SK-N-SH (cell line): ENCODE data around the gene COMMD8. TPM values are rescaled to one million over a fixed set of nuclear protein-coding genes. Genes with fewer than 3 reads are reported as not detected.

Experiments used
- CTCF ChIA-PET: fragments of 300-600, 350-600 bp; formaldehyde crosslinking; extraction: SDS; loops from one replicate; lab custom pipeline; 2021; lab: Yijun Ruan, JAX
- POLR2A ChIA-PET: fragments of 350-600 bp; sonication (Branson Sonifier 250); formaldehyde crosslinking; extraction: SDS; loops from one replicate; lab custom pipeline; 2020; ENCODE audit warnings: antibody characterized with exemption, inconsistent platforms; lab: Yijun Ruan, JAX
- DNase-seq: peaks from one replicate; pipeline ENCODE4 v3.0.0; 2012
- H2AFZ ChIP-seq: fragments of 200-600 bp; sonication (generic); 2 replicates; pipeline ENCODE4 v1.8.1; 2016; ENCODE audit warnings: antibody characterized with exemption, mild to moderate bottlenecking, low read depth
- H3F3A ChIP-seq: fragments of 200-600 bp; sonication (generic); replicated peaks from 2 replicates; pipeline ENCODE3; 2016; ENCODE audit warnings: antibody characterized with exemption, mild to moderate bottlenecking; ENCODE audit not compliant: insufficient read depth
- H3K27ac ChIP-seq, 2 experiments: fragments of 200-500 bp in 1 of 2; fragments of 200-600 bp in 1 of 2; sonication (Bioruptor generic) in 1 of 2; sonication (generic), shearing (Covaris generic) in 1 of 2; 2 replicates each; pipeline versions ENCODE4 v1.5.1 to v1.6.1; 2014 to 2016; ENCODE audit warnings: low read depth in 2 of 2, inconsistent platforms in 1 of 2, low read length in 1 of 2, mild to moderate bottlenecking in 1 of 2, mixed read lengths in 1 of 2
- H3K27me3 ChIP-seq: fragments of 200-600 bp; sonication (generic), shearing (Covaris generic); 2 replicates; pipeline ENCODE4 v1.6.1; 2016; ENCODE audit warnings: mixed run types; ENCODE audit not compliant: insufficient read depth
- H3K36me3 ChIP-seq, 2 experiments: fragments of 200-500 bp in 1 of 2; fragments of 200-600 bp in 1 of 2; sonication (Bioruptor generic) in 1 of 2; sonication (generic) in 1 of 2; replicated peaks in 1 of 2; 2 replicates each; pipeline versions ENCODE3 to v1.5.1; 2014 to 2016; ENCODE audit warnings: low read length in 1 of 2, mild to moderate bottlenecking in 1 of 2; ENCODE audit not compliant: insufficient read depth in 2 of 2, control insufficient read depth in 1 of 2
- H3K4me1 ChIP-seq, 2 experiments: fragments of 200-500 bp in 1 of 2; fragments of 200-600 bp in 1 of 2; sonication (Bioruptor generic) in 1 of 2; sonication (generic), shearing (Covaris generic) in 1 of 2; 2 replicates each; pipeline versions ENCODE4 v1.5.1 to v1.6.1; 2014 to 2016; ENCODE audit warnings: low read depth in 1 of 2, low read length in 1 of 2, mixed run types in 1 of 2; ENCODE audit not compliant: insufficient read depth in 2 of 2, control insufficient read depth in 1 of 2
- H3K4me2 ChIP-seq: fragments of 200-600 bp; sonication (generic), shearing (Covaris generic); 2 replicates; pipeline ENCODE4 v1.6.1; 2017; ENCODE audit warnings: mixed run types
- H3K4me3 ChIP-seq, 2 experiments: fragments of 200-500 bp in 1 of 2; fragments of 200-600 bp in 1 of 2; sonication (Bioruptor generic) in 1 of 2; sonication (generic), shearing (Covaris generic) in 1 of 2; 2 replicates each; pipeline versions ENCODE4 v1.5.1 to v1.8.1; 2014 to 2016; ENCODE audit warnings: low read depth in 2 of 2, inconsistent platforms in 1 of 2, low read length in 1 of 2, mild to moderate bottlenecking in 1 of 2, mixed read lengths in 1 of 2, moderate library complexity in 1 of 2
- H3K79me2 ChIP-seq: fragments of 200-600 bp; sonication (generic); 2 replicates; pipeline ENCODE4 v1.8.1; 2017; ENCODE audit warnings: mild to moderate bottlenecking; ENCODE audit not compliant: insufficient read depth
- H3K9ac ChIP-seq: fragments of 200-600 bp; sonication (generic); 2 replicates; pipeline ENCODE4 v1.6.1; 2017; ENCODE audit warnings: mixed run types
- H3K9me2 ChIP-seq: fragments of 200-600 bp; sonication (generic); 2 replicates; pipeline ENCODE4 v1.6.1; 2017; ENCODE audit warnings: mixed run types
- H3K9me3 ChIP-seq: fragments of 200-600 bp; sonication (generic); 2 replicates; pipeline ENCODE4 v1.6.1; 2017; ENCODE audit warnings: mixed run types, mild to moderate bottlenecking, moderate library complexity
- H4K20me1 ChIP-seq: fragments of 200-600 bp; sonication (generic); 2 replicates; pipeline ENCODE4 v1.6.1; 2017; ENCODE audit warnings: mild to moderate bottlenecking, mixed run types; ENCODE audit not compliant: insufficient read depth
- CHD2 ChIP-seq: fragments of 150-350 bp; IDR thresholded peaks from 2 replicates; pipeline ENCODE4 v1.6.1; 2018; ENCODE audit warnings: low read length; ENCODE audit not compliant: partially characterized antibody
- ELF1 ChIP-seq: IDR thresholded peaks from 2 replicates; pipeline ENCODE4 v1.4.0; 2012
- EP300 ChIP-seq, 2 experiments: IDR thresholded peaks; 2 replicates each; pipeline versions ENCODE4 v1.4.0 to v1.6.1; 2012; ENCODE audit warnings: borderline replicate concordance in 1 of 2, low read depth in 1 of 2, low read length in 1 of 2
- FOSL2 ChIP-seq: IDR thresholded peaks from 2 replicates; pipeline ENCODE4 v1.4.0; 2012; ENCODE audit warnings: low read depth, mild to moderate bottlenecking, moderate library complexity, borderline replicate concordance
- GABPA ChIP-seq: IDR thresholded peaks from 2 replicates; pipeline ENCODE4 v1.4.0; 2012; ENCODE audit warnings: low read depth, mild to moderate bottlenecking
- JUND ChIP-seq: IDR thresholded peaks from 2 replicates; pipeline ENCODE4 v1.4.0; 2012
- MAX ChIP-seq: IDR thresholded peaks from 2 replicates; pipeline ENCODE4 v1.4.0; 2012; ENCODE audit warnings: low read depth
- MEF2A ChIP-seq: IDR thresholded peaks from 2 replicates; pipeline ENCODE4 v1.4.0; 2012; ENCODE audit warnings: low read depth, borderline replicate concordance
- MXI1 ChIP-seq: IDR thresholded peaks from 2 replicates; pipeline ENCODE4 v1.6.1; 2012; ENCODE audit warnings: mild to moderate bottlenecking, low read depth, low read length, improper control_type of control experiment
- NRF1 ChIP-seq: IDR thresholded peaks from 2 replicates; pipeline ENCODE4 v1.6.1; 2012; ENCODE audit warnings: low read depth, mild to moderate bottlenecking, low read length
- POLR2AphosphoS5 ChIP-seq: IDR thresholded peaks from 2 replicates; pipeline ENCODE4 v1.6.1; 2012; ENCODE audit warnings: low read depth, low read length
- REST ChIP-seq: IDR thresholded peaks from 2 replicates; pipeline ENCODE4 v1.6.1; 2012; ENCODE audit warnings: mild to moderate bottlenecking, low read depth, low read length, moderate library complexity
- RXRA ChIP-seq: IDR thresholded peaks from 2 replicates; pipeline ENCODE4 v1.4.0; 2012; ENCODE audit warnings: low read depth, mild to moderate bottlenecking, borderline replicate concordance
- SIN3A ChIP-seq: IDR thresholded peaks from 2 replicates; pipeline ENCODE4 v1.6.1; 2012; ENCODE audit warnings: low read depth, mild to moderate bottlenecking, low read length, moderate library complexity, borderline replicate concordance
- YY1 ChIP-seq: IDR thresholded peaks from 2 replicates; pipeline ENCODE4 v1.4.0; 2012; ENCODE audit warnings: low read depth, mild to moderate bottlenecking
- polyA plus RNA-seq, 3 experiments: library from polyadenylated mRNA; depleted of rRNA; stranded (reverse); fragments of >200 nt; gene quantifications; 2 replicates each; pipeline ENCODE4 v1.2.3, GENCODE V29; 2012
- TF ChIP-seq, protein P1 (sequence below): IDR thresholded peaks from 2 replicates; pipeline ENCODE4 v1.4.0; 2012; ENCODE audit warnings: low read depth, borderline replicate concordance
- TF ChIP-seq, protein P2 (sequence below): IDR thresholded peaks from 2 replicates; pipeline ENCODE4; 2012
- TF ChIP-seq, protein P3 (sequence below): IDR thresholded peaks from 2 replicates; pipeline ENCODE4 v1.4.0; 2012; ENCODE audit warnings: low read depth, borderline replicate concordance

COMMD8 gene
- polyA plus RNA-seq, 1 of the 3 experiments (the other 2 are of a cell fraction) = 7.0 TPM

GRCh38 chr4:47434931-47435330 is 28.6 kb downstream of the COMMD8 start:
- Histone ChIP-seq H3K27ac (no peak overlapping the region), H3K4me3 (no peak overlapping the region), H3K4me2 (no peak overlapping the region), H2AFZ (no peak overlapping the region), H3K4me1 (no peaks in the 10 kb centered on the region), H3K9ac (no peak overlapping the region), H3K79me2 (no peaks in the 10 kb centered on the region), H3K9me3 (no peaks in the 10 kb centered on the region), H3K9me2 (no peaks in the 10 kb centered on the region), H3K36me3 (no peaks in the 10 kb centered on the region), H3K27me3 (no peaks in the 10 kb centered on the region), H4K20me1 (no peaks in the 10 kb centered on the region), H3F3A (no peaks in the 10 kb centered on the region)
- TF ChIP-seq POLR2AphosphoS5 (no peak), JUND (no peak), ELF1 (no peak), REST (no peak), RXRA (no peak), EP300 (IDR thresholded peaks at IDR 0.05; ENCODE audit: borderline replicate concordance in 1 of 2, low read depth in 1 of 2, low read length in 1 of 2) (no peak), YY1 (no peak), FOSL2 (no peak), NRF1 (no peak), MAX (no peak), CHD2 (no peak), MXI1 (no peak), GABPA (no peak), SIN3A (no peak), MEF2A (no peak)
- TF ChIP-seq, protein P1, sequence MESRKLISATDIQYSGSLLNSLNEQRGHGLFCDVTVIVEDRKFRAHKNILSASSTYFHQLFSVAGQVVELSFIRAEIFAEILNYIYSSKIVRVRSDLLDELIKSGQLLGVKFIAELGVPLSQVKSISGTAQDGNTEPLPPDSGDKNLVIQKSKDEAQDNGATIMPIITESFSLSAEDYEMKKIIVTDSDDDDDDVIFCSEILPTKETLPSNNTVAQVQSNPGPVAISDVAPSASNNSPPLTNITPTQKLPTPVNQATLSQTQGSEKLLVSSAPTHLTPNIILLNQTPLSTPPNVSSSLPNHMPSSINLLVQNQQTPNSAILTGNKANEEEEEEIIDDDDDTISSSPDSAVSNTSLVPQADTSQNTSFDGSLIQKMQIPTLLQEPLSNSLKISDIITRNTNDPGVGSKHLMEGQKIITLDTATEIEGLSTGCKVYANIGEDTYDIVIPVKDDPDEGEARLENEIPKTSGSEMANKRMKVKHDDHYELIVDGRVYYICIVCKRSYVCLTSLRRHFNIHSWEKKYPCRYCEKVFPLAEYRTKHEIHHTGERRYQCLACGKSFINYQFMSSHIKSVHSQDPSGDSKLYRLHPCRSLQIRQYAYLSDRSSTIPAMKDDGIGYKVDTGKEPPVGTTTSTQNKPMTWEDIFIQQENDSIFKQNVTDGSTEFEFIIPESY = no peak
- TF ChIP-seq, protein P2, sequence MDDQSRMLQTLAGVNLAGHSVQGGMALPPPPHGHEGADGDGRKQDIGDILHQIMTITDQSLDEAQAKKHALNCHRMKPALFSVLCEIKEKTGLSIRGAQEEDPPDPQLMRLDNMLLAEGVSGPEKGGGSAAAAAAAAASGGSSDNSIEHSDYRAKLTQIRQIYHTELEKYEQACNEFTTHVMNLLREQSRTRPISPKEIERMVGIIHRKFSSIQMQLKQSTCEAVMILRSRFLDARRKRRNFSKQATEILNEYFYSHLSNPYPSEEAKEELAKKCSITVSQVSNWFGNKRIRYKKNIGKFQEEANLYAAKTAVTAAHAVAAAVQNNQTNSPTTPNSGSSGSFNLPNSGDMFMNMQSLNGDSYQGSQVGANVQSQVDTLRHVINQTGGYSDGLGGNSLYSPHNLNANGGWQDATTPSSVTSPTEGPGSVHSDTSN = no peak
- TF ChIP-seq, protein P3, sequence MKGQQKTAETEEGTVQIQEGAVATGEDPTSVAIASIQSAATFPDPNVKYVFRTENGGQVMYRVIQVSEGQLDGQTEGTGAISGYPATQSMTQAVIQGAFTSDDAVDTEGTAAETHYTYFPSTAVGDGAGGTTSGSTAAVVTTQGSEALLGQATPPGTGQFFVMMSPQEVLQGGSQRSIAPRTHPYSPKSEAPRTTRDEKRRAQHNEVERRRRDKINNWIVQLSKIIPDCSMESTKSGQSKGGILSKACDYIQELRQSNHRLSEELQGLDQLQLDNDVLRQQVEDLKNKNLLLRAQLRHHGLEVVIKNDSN = no peak
- DNase-seq = no peak
- CTCF ChIA-PET = no interaction called here
- POLR2A ChIA-PET = no interaction called here
